GM03348 (cell line): ENCODE measurements around the gene EPS15.
A peak's percentile ranks its signal among the peaks of the same experiment; 100 is the strongest.
"Not testable (repeated sequence)": the region's sequence is repeated elsewhere in the genome, so short reads cannot be mapped to it uniquely, and the experiment has no call there.

ENCODE experiments used
- DNase-seq: peaks from one replicate; pipeline ENCODE4 v3.0.0; 2012; ENCODE audit warnings: low spot score

EPS15 gene

DNA sequence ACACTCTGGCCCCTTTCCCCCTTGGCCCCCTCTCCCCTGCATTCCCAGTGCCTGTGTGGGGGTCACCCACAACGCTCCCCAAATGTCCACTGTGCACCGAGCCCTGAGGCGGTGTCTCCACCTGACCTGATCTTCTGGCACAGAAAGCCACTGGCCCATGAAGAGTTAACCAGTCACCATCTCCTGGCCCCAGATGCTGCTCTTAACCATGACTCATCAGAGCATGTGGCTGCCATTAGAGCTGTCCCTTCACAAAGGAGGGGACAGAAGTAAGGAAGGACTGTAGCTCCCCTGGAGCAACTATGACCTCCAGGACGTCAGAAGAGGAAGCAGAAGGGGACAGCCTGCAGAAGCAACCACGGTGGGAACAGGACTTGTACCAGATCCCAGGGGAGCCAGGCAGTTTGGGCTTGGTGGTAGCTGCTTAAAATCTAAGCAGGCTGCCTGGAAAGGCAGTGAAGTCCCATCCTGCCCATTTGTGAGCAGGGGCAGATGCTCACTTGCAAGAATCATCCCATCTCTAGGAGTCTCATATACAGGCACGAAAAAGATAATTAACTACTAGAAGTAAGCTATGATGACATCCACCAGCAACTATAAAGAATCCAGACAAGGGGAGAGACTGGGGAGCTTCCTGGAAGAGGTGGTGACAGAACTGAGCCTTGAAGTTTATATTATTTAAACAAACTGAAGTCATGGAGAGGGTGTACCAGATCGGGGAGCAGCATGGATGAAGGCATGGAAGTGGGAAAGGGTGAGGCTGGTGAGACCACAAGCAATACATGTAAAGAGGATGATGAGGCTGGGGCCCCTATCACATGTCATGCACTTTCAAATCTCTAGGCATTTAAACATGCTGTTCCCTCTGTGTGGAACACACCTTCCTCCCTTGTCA is 187.6 kb downstream of the EPS15 start:
- DNase-seq, result peak; percentile 76

DNA sequence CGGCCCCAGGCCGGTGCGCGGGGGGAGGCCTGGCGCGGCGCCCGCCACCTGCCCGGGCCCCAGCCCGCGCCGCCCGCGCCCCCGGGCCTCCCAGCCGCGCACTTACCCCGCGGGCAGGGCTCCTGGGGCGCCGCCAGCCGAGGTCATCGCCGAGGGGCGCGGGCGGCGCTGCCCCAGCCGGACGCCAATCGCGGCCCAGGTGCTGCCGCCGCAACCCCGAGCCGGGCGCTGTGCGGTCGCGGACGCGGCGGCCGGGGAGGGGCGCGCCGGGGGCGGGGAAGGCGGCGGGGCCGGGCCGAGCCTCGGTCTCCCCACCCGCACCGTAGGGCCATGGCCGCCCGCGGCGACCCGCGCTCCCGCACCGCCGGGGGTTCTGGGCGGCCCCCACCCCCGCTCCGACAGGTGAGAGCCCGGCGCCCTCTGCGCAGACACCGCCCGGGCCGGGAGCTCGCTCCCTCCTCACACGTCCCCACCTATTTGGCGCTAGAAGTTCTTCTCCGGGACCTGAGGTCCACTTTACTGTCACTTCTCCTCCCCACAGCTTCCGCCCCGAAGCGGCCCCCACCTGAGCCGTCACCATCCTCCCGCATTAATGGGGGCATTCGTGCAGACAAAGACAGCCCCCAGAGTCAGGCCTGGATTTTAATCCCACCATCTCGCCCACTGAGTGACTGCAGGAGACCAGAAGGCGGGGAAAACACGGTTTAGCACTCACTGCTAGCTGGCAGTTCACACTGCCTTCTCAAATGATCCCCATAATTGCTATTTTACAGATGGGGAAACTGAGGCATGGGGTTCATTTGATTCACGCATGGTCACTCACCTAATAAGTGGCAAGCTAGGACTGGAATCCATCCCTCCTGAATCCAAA is 188.5 kb downstream of the EPS15 start, which contains the start of gene TTC39A:
Gene TTC39A (minus strand): TSS at position 232 of the 871 bp plus-strand sequence. CDS start 85 bp downstream, at position 147.
- peak; percentile 57 for DNase-seq

DNA sequence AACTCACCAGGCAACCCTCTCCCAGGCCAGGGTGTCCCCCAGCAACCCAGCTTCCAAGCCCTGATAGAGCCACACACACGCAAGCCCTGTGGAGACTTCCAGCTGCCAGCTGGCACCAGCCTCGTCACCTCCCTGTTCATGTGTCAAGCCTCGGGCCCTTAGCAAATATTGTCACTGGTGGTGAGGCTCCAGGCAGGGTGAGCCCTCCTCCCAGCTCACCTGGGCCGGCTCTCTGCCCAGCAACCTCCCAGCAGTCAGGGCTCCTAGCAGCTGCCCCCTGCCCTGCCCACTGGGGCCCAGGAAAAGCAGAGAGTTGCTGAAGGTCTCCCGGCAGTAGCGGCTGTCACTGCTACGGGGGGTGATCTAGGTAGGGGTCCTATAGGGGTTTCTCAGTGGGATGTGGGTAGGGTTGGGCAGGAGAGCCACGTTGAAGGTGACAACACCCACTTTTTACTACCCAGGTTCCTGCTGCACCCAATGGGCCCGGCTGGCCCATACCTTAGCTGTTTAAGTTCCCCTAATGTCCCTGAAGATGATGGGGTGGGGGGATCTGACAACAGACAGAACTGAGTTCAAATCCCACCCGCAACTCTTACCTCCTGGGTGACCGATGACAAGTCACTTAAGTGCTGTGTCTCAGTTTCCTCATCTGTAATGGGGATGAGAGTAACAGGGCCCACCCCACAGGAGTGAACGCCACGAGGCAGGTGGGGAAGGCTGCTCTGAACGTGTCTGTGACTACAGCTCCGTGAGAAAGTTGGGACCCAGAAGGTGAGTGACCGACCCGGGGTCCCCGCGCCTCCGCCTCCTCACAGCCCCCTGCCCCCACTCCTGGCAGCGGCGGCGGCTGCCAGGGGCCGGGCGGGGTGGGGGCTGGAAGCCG is 189.4 kb downstream of the EPS15 start:
- DNase-seq, result no peak

DNA sequence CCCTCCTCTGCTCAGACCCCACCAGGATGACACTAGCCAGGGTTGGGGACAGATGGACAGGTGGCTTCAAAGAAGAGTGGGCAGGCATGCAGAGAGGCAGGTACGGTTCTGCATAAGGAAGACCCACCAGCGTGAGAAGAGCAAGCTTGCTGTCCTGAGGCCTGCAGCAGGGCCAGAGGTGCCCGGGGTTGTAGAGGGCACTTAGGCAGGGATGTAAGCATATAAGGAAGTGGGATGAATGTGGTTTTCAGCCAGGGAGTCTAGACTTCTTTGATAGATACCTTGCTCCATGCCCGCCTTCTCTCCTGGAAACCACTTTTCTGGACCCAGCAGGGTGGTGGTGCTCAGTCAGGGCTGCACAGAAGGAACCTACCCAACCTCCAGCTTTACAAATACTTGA is 190.1 kb downstream of the EPS15 start:
- no peak for DNase-seq

DNA sequence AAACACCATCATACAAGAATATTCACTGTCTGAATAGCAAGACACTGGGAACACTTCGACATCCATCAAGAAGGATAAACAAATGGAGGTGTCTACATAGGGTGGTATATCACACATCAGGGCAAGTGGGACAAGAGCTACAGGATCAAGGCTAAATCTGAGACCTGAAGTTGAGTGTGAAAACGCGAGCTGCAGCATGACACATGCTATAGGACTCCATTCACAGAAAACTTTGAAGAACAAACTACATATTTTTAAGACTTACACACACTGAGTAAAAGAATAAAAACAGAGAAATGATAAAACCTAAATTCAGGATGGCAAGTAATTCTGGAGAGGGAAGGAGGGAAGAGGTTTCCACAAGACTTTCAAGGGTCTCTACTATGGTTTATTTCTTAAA is 190.8 kb downstream of the EPS15 start:
- no peak for DNase-seq

DNA sequence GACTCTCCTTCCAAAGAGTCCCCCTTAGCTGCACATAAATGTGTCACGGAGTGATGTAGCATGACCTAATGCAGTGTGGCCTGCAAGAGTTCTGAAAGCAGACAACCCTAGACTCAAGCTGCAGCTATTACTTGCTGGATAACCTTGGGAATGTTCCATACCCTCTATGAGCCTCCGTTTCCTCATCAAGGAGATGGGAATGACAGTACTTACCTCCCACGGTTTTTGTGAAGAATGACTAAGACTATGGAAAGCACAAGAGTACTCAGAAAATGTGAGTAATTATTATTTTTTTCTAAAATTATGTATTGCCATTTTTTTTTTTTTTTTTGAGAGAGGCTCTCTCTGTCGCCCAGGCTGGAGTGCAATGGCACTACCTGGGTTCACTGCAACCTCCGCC is 191.7 kb downstream of the EPS15 start:
- DNase-seq, result peak; percentile 35

DNA sequence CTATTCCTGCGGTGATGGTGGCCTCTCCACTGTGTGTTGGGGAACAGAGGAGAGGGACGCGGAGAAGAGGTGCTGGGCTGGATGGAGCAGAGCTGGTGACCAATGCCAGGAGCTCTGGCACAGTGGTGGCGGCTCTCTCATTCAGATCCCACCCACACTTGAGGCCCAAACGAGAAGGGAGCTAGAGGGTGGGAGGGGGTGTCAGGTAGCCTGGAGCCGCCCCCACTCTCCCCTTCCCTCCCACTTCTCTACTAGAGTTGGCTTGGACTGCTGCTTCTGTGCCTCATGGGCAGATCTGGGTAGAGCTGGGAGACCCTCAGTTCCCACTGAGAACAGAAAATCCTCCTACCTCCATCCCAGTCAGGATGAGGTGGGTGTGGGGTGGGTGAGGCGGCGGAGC is 192.2 kb downstream of the EPS15 start:
- no peak for DNase-seq

DNA sequence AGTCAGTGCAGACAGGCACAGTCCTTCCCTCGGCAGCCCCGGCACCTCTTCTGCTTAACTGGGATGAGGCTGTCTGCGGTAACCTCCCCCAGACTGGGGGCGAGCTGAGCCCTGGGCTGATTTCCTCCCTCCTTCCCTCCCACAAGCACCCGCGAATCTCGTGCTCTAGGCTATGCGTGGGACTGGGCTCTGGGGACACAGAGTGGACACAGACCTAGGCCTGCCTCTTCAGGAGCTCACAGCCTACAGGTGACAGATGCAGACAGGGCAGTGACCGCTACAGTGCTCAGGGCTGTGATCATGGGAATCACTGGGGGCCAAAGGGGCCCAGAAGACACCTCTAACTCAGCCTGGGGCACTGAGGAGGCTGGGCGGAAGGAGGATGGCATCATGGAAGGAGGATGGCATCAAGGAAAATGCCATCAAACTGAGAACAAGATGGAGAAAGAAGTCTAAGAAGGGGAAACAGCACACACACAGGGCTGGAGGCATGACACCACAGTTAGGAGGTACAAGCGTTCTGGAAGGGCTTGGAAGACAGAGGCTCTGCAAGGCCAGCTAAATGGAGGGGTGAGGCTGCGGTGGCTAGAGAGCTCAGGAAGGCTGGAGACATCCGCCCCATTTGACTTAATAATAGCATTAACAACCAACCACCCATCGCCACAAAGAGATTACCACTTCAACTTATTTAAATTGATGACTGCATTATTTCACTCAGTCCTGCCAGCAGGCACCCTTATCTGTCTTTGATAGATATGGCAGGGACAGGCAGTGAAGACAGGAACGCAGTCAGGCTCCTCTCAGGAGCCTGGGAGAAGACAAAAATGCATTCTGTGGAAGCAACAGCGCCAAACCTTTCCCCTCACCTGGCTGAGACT is 192.9 kb downstream of the EPS15 start:
- DNase-seq, result no peak

DNA sequence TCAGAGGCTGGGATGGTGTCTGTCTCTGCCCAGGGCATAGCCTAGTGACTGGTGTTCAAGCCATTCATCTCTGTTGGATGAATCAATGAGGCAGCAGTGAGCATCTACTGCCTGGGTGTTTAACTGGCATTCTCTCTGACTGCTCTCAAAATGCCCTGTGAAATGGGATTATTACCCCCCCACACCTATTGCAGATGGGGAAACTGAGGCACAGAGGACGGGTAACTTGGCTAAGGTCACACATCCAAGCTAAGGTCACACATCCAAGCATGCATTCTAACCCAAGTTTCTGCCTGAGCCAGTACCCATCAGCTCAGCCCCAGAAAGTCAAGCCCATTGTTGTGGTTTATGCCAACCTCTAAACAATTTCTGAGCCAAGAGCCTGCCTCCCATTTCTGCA is 193.7 kb downstream of the EPS15 start:
- no peak for DNase-seq

DNA sequence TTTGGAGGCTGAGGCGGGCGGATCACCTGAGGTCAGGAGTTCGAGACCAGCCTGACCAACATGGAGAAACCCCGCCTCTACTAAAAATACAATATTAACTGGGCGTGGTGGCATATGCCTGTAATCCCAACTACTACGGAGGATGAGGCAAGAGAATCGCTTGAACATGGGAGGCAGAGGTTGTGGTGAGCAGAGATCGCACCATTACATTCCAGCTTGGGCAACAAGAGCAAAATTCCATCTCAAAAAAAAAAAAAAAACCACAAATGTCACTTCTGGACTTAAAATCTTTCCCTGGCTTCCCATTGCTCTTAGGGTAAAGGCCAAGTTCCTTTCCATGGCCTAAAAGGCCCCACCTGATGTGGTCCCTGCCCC is 194.1 kb downstream of the EPS15 start:
- not testable (repeated sequence) for DNase-seq

DNA sequence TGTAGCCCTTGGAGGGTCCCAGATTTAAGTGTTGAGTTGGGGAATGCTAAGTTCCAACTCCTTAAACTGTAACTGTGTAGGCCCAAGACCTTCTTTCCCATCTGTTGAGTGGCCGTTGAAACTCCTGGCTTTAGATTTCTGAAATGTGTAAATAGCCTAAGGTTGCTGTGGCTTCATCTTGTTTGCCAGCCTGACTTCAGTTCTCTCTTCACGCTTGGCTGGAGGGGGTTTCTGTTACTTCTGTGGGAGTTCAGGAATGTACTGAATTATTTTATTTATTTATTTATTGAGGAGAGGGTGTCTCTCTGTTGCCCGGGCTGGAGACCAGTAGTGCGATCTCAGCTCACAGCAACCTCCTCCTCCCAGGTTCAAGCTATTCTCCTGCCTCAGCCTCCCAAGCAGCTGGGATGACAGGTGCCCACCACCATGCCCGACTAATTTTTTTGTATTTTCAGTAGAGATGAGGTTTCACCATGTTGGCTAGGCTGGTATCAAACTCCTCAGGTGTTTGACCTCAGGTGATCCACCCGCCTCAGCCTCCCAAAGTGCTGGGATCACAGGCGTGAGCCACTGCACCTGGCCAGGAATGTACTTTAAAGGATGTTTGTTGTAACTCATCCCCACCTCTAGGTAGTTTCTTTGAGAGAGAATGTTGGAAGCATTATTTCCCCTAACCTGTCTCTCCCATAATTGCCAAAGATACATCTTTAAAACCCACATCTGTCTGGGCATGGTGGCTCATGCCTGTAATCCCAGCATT is 194.6 kb downstream of the EPS15 start:
- no peak for DNase-seq

DNA sequence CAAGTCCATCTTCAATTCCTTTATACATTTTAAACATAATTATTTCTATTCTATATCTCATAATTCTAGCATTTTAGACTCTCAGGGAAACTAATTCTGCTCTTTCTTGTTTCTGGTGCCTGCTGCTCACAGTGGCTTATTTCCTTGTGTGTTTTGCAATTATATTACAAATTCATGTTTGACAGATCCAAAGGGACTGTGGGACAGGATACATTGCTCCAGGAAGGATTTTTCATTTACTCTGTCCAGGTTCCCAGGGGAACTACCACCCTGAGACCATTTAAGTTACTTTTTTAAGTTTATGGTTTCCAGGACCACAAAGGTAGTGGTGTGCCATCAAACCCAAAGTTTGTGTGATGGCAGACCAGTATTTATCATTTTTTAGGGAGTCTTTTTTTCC is 195.3 kb downstream of the EPS15 start:
- DNase-seq, result no peak

DNA sequence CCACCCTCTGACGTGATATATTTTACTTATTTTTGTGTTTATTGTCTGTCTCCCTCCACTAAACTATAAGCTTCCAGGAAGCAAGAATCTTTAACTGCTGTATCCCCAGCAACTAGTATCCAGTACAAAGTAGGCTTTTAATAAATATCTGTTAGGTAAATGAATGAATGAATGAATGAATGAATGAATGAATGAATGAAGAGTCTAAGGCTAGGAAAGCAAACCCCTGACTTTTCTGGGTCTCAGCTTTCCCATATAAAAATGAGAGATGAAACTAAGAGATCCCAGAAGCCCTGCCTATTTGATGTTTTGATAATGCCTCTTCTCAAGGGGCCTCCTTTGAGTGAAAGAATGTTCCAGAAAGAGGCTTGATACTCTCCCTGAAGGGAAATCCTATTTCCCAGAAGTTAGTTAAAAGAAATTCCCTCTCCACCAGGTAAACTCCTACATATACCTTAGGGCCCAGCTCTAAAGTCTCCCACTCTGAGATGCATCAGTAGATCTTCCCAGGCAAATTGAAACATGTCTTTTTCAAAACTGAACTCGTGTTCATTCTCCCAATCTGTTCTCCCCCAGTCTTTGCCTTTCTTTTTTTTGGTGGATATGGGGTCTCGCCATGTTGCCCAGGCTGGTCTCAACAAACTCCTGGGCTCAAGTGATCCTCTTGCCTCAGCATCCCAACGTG is 196.5 kb downstream of the EPS15 start:
- no peak for DNase-seq

DNA sequence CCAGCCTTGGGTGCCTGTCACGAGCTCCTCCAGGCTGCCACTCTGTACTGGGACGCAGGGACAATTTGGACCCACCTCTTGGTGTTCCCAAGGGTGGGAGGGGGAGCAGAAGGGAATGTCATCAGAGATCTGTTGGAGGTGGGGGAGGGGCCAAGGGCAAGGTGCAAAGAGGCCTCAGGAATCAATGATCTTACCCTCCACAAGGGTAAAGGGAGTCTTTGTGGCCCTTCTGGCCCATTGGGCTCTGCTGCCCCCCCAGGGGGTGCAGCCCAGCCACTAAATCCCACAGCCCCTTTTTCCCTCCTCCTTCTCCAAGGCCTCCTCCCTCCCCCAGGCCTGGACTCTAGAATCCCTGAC is 197.2 kb downstream of the EPS15 start:
- DNase-seq, result no peak

DNA sequence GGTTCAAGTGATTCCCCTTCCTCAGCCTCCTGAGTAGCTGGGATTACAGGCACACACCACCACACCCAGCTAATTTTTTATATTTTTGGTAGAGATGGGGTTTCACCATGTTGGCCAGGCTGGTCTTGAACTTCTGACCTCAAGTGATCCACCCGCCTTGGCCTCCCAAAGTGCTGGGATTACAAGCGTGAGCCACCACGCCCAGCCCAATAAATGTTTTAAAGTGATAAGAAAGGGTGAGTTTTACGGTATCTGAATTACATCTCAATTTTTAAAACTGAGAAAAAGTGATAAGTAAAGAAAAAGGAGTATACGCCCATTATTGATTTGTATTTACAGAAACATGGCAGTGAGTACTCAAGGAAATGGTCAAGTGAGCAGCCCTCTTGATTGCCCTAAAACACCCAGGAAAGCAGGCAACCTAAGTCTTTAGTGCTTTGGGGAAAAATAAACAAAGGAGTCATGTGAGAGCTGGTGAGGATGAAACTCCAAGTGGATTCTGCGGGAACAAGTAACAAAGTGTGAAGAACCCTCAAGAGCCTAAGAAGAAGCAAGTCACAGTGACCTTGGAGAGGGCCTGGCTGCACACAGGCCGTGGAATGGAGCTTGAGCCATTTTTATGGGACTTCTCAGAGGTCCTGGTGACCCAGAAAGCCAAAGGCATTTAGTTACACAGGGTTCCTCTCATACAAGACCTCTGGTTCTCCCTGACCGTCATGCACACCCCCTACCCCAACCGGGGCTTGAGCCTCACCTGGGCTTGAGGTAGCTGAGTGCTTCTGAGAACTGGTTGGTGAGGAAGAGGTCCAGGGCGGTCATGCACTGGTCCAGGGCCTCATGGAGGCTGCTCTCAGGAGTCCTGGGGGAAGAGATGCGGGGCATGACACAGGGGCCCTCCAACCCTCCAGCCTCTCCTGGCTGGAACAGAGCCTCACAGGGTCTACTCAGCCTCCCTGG is 197.8 kb downstream of the EPS15 start:
- no peak for DNase-seq

DNA sequence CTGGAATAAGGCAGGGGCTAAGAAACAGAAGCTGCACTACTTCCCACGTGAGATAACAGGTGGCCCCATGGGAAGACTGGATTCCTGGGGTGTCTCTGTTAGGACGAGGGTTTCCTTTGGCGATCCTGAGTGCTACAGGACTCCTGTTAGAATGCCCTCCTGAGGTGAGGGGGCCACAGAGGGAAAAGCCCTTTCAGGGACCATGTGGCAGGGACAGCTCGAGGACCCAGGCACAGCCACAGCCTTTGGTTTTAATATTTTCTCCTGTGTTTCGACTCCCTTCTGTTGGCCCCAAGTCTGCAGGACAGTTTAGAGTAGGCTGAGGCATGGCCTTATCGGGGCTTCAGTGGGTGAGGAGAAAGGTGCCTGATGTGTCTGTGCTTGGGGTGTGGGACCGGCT is 201.3 kb downstream of the EPS15 start:
- no peak for DNase-seq

DNA sequence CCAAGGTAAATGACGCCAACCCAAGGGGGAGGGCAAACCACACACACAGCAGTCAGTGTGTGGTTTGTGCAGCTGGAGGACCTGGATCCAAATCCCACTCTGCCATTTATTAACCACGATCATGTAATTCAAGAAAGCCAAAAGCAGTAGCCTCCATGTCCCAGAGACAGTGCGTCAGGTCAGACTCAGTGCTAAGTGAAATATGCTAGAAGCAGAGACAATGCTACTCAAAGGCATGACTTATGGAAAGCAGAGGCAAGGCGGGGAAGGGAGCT is 202.3 kb downstream of the EPS15 start:
- no peak for DNase-seq

DNA sequence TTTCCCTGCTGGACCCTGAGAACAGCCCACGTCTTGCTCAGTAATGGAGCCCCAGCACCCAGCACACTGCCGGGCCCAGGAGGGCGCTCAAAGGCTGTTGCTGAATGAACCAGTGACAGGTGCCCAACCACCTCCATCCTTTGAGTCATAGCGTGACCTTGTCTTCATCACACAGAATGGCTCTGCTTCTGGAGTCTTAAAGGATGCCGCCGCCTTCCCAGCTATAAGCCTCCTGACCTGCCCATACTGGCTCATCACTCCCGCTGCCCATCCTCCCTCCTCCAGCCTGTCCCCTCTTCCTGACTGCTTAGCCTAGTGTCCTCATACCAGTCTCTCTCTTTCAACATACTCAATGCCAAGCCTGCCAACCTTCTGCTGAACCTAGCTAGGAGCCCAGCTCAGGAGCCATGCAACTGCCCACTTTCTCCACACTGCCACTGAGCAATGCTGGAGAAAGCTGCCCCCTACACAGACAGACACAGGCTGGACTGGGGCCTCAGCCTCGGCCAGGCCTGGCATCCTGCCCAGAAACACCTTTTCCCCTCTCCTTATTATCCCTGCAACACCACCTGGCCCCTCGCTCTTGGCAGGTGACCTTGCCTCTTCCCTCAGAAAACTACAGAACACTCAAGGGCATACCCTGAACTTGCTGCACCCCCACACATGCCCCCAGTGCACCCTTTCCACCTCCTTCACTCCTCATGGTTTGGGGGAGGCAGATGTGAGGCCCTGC is 202.8 kb downstream of the EPS15 start:
- DNase-seq, result no peak
